WTC11 (cell line): Measurements from ENCODE around the gene KRTAP9-2. TPM values are rescaled to one million over a fixed set of nuclear protein-coding genes. Genes with fewer than 3 reads are reported as not detected.

Source experiments
- ATAC-seq: fragments of 200-7000 bp; cut with Tn5 transposase; 2 replicates; pipeline ENCODE4 v1.10.0; 2021; ENCODE audit warnings: mild to moderate bottlenecking, moderate library complexity
- CTCF ChIA-PET: fragments of 300-600 bp; sonication (Branson Sonifier 250); formaldehyde crosslinking; loops from one replicate; lab custom pipeline; 2021; ENCODE audit warnings: antibody characterized with exemption; lab: Charles Lee
- POLR2A ChIA-PET: fragments of 350-600 bp; sonication (Branson Sonifier 250); formaldehyde crosslinking; loops from one replicate; lab custom pipeline; 2021; ENCODE audit warnings: antibody characterized with exemption; lab: Charles Lee
- DNase-seq: peaks from one replicate; pipeline ENCODE4 v3.0.0; 2021; ENCODE audit warnings: low spot score
- H3K27ac Mint-ChIP-seq: 2 replicates; pipeline ENCODE4 v1.8.0; 2021; ENCODE audit warnings: mixed read lengths
- H3K27me3 Mint-ChIP-seq: 2 replicates; pipeline ENCODE4 v1.8.0; 2021; ENCODE audit warnings: low read depth, mild to moderate bottlenecking, moderate library complexity, mixed read lengths
- H3K36me3 Mint-ChIP-seq: 2 replicates; pipeline ENCODE4 v1.8.0; 2021; ENCODE audit warnings: mixed read lengths
- H3K4me1 Mint-ChIP-seq: 2 replicates; pipeline ENCODE4 v1.8.0; 2022; ENCODE audit warnings: mixed read lengths
- H3K4me3 Mint-ChIP-seq: 2 replicates; pipeline ENCODE4 v1.8.0; 2021; ENCODE audit warnings: mild to moderate bottlenecking, moderate library complexity, mixed read lengths
- H3K9me3 Mint-ChIP-seq: 2 replicates; pipeline ENCODE4 v1.8.0; 2021; ENCODE audit warnings: mixed read lengths
- ATF6 ChIP-seq: sonication (generic); formaldehyde crosslinking; IDR thresholded peaks from 2 replicates; pipeline ENCODE4 v1.8.1; 2023; ENCODE audit warnings: mild to moderate bottlenecking, missing genetic modification reagents
- CBFB ChIP-seq: sonication (generic); formaldehyde crosslinking; IDR thresholded peaks from 2 replicates; pipeline ENCODE4 v1.8.1; 2022; ENCODE audit warnings: mild to moderate bottlenecking, low read depth, missing genetic modification reagents
- CREB1 ChIP-seq: sonication (generic); formaldehyde crosslinking; IDR thresholded peaks from 2 replicates; pipeline ENCODE4 v1.8.0; 2023; ENCODE audit warnings: mild to moderate bottlenecking, missing genetic modification reagents
- ELF4 ChIP-seq: sonication (generic); formaldehyde crosslinking; IDR thresholded peaks from 2 replicates; pipeline ENCODE4 v1.8.1; 2022; ENCODE audit warnings: low read depth, mild to moderate bottlenecking, moderate library complexity, missing genetic modification reagents
- EMX1 ChIP-seq: fragments of 250-450 bp; sonication (Bioruptor Pico); IDR thresholded peaks from 2 replicates; pipeline ENCODE4 v1.8.0; 2021; ENCODE audit warnings: mild to moderate bottlenecking
- ERG ChIP-seq: fragments of 250-450 bp; sonication (Bioruptor Pico); IDR thresholded peaks from 2 replicates; pipeline ENCODE4 v1.8.0; 2021; ENCODE audit warnings: mild to moderate bottlenecking
- ESRRA ChIP-seq: sonication (generic); formaldehyde crosslinking; IDR thresholded peaks from 2 replicates; pipeline ENCODE4 v1.8.1; 2022; ENCODE audit warnings: mild to moderate bottlenecking, missing genetic modification reagents, borderline replicate concordance
- GTF2I ChIP-seq: fragments of 250-450 bp; sonication (Bioruptor Pico); conservative IDR thresholded peaks from 2 replicates; pipeline ENCODE4 v1.4.0; 2021; ENCODE audit warnings: mild to moderate bottlenecking
- IRF2 ChIP-seq: sonication (generic); formaldehyde crosslinking; IDR thresholded peaks from 2 replicates; pipeline ENCODE4 v1.8.0; 2022; ENCODE audit warnings: low read depth, missing genetic modification reagents, borderline replicate concordance
- JUN ChIP-seq: sonication (generic); formaldehyde crosslinking; IDR thresholded peaks from 2 replicates; pipeline ENCODE4 v1.8.0; 2023; ENCODE audit warnings: mild to moderate bottlenecking, missing genetic modification reagents
- KAT7 ChIP-seq: sonication (generic); formaldehyde crosslinking; IDR thresholded peaks from 2 replicates; pipeline ENCODE4 v1.8.1; 2023; ENCODE audit warnings: missing genetic modification reagents, mild to moderate bottlenecking, borderline replicate concordance
- MAX ChIP-seq: sonication (generic); formaldehyde crosslinking; IDR thresholded peaks from 2 replicates; pipeline ENCODE4 v1.8.0; 2022; ENCODE audit warnings: mild to moderate bottlenecking, missing genetic modification reagents
- MXD4 ChIP-seq: fragments of 250-450 bp; sonication (Bioruptor Pico); IDR thresholded peaks from 2 replicates; pipeline ENCODE4 v1.8.0; 2021; ENCODE audit warnings: mild to moderate bottlenecking, moderate library complexity, borderline replicate concordance
- NFE2L1 ChIP-seq: sonication (generic); formaldehyde crosslinking; IDR thresholded peaks from 2 replicates; pipeline ENCODE4 v1.8.1; 2023; ENCODE audit warnings: missing genetic modification reagents
- STAT6 ChIP-seq: sonication (generic); formaldehyde crosslinking; conservative IDR thresholded peaks from 2 replicates; pipeline ENCODE4 v1.8.1; 2023; ENCODE audit warnings: mild to moderate bottlenecking, low read depth, missing genetic modification reagents, moderate library complexity
- TP53 ChIP-seq: sonication (generic); formaldehyde crosslinking; IDR thresholded peaks from 2 replicates; pipeline ENCODE4 v1.8.1; 2023; ENCODE audit warnings: mild to moderate bottlenecking, missing genetic modification reagents
- USF1 ChIP-seq: sonication (generic); formaldehyde crosslinking; IDR thresholded peaks from 2 replicates; pipeline ENCODE4 v1.8.0; 2022; ENCODE audit warnings: mild to moderate bottlenecking, missing genetic modification reagents
- USF2 ChIP-seq: sonication (generic); formaldehyde crosslinking; IDR thresholded peaks from 2 replicates; pipeline ENCODE4 v1.8.1; 2023; ENCODE audit warnings: mild to moderate bottlenecking, missing genetic modification reagents, moderate library complexity
- ZNF138 ChIP-seq: sonication (generic); formaldehyde crosslinking; conservative IDR thresholded peaks from 2 replicates; pipeline ENCODE4 v1.8.1; 2022; ENCODE audit warnings: mild to moderate bottlenecking, moderate library complexity, missing genetic modification reagents
- total RNA-seq: library from RNA; stranded (reverse); gene quantifications from 3 replicates; pipeline ENCODE4 v1.2.3, GENCODE V29; 2021

The KRTAP9-2 gene
- total RNA-seq, 1 experiment from 2014 or later: not detected

GRCh38 chr17:41199421-41200078 is 26.9 kb upstream of the KRTAP9-2 start:
- CTCF ChIA-PET: no interaction called here
- ATAC-seq (no peak), DNase-seq (no peak)
- Mint-ChIP-seq H3K27me3 (no peaks in the 10 kb centered on the region; the same call in 1 of the 2 replicates), H3K4me3 (no peak overlapping the region), H3K27ac (no peak overlapping the region), H3K4me1 (no peaks in the 10 kb centered on the region), H3K36me3 (peaks cover 4% of the 10 kb centered on the region), H3K9me3 (peaks cover 18% of the 10 kb centered on the region)
- POLR2A ChIA-PET: no interaction called here
- TF ChIP-seq EMX1 (CRISPR knock-in tag) (no peak), ELF4 (CRISPR knock-in tag) (no peak), ESRRA (CRISPR knock-in tag) (no peak), TP53 (CRISPR knock-in tag) (no peak)

GRCh38 chr17:41211845-41212466 is 14.5 kb upstream of the KRTAP9-2 start:
- TF ChIP-seq ATF6 (CRISPR knock-in tag) (no peak), IRF2 (CRISPR knock-in tag) (no peak)
- Mint-ChIP-seq H3K4me3 (no peak overlapping the region), H3K9me3 (peaks cover 26% of the 10 kb centered on the region), H3K36me3 (peaks cover 13% of the 10 kb centered on the region), H3K4me1 (no peaks in the 10 kb centered on the region), H3K27ac (no peak overlapping the region), H3K27me3 (no peaks in the 10 kb centered on the region; the same call in 1 of the 2 replicates)
- CTCF ChIA-PET: no interaction called here
- DNase-seq: no peak
- POLR2A ChIA-PET: interaction anchor here (0.7 kb wide), 1 partner anchor 206 kb away, joined by 3 read pairs; no protein-coding TSS in a partner anchor
- no peak for ATAC-seq

GRCh38 chr17:41212524-41213169 is 13.8 kb upstream of the KRTAP9-2 start:
- ATAC-seq (no peak), DNase-seq (no peak)
- Mint-ChIP-seq H3K27ac (no peak overlapping the region), H3K4me3 (no peak overlapping the region), H3K36me3 (peaks cover 8% of the 10 kb centered on the region), H3K27me3 (no peaks in the 10 kb centered on the region; the same call in 1 of the 2 replicates)
- CTCF ChIA-PET: interaction anchor here (0.8 to 1.0 kb wide), 3 partner anchors 110 to 453 kb away, joined by 3 to 6 read pairs (median 5); no protein-coding TSS in a partner anchor
- TF ChIP-seq USF2 (CRISPR knock-in tag): no peak
- TF ChIP-seq ERG (CRISPR knock-in tag): no peak
- TF ChIP-seq ELF4 (CRISPR knock-in tag): no peak
- TF ChIP-seq MXD4 (CRISPR knock-in tag): no peak
- no peak for TF ChIP-seq JUN (CRISPR knock-in tag)
- TF ChIP-seq, all 79 proteins: peak for 0
- H3K9me3 Mint-ChIP-seq: peaks cover 20% of the 10 kb centered on the region
- POLR2A ChIA-PET: no interaction called here
- H3K4me1 Mint-ChIP-seq: no peaks in the 10 kb centered on the region

- Mint-ChIP-seq H3K4me1 (no peaks in the 10 kb centered on the region), H3K9me3 (peaks cover 13% of the 10 kb centered on the region), H3K36me3 (no peaks in the 10 kb centered on the region), H3K4me3 (no peak overlapping the region), H3K27ac (no peak overlapping the region), H3K27me3 (no peaks in the 10 kb centered on the region; the same call in 1 of the 2 replicates)
- ChIA-PET CTCF (no interaction called here), POLR2A (no interaction called here)
- DNase-seq (no peak), ATAC-seq (no peak)
- no peak for TF ChIP-seq USF1 (CRISPR knock-in tag)
- TF ChIP-seq CBFB (CRISPR knock-in tag): no peak
- no peak for TF ChIP-seq ZNF138 (CRISPR knock-in tag)
- no peak for TF ChIP-seq MAX (CRISPR knock-in tag)
- no peak for TF ChIP-seq GTF2I (CRISPR knock-in tag)
- no peak for TF ChIP-seq KAT7 (CRISPR knock-in tag)
- TF ChIP-seq CREB1 (CRISPR knock-in tag): no peak
- no peak for TF ChIP-seq STAT6 (CRISPR knock-in tag)
- no peak for TF ChIP-seq NFE2L1 (CRISPR knock-in tag)
These were observed 10.8 kb upstream of the KRTAP9-2 start for GRCh38 chr17:41215681-41216080.
